Midbrain (tissue), 1 donor: ENCODE data around the gene FAM13A.
"Not testable (repeated sequence)": the region's sequence is repeated elsewhere in the genome, so short reads cannot be mapped to it uniquely, and the experiment has no call there.

Source experiments
- DNase-seq: peaks from one replicate; lab custom pipeline; 2025; lab: John Stamatoyannopoulos, UW

Gene FAM13A

DNA sequence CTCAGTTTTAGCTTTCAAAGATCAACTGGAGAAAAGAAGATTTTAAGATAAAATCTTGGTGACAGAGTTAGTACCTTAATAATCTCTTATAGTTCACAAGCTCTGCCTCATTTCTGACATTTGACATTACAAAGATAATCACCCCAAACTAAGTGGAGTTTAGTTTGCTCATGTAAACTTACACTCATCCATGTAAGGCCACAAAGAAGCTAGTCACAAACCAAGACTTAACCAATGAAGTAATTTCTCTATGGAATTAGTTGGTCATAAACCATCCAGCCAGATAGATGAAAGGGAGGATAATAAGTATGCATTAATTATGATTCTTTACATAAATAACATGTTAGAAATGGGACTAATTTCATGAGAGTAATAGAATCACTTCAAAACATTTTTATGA, 159.2 kb downstream of the FAM13A start:
- DNase-seq, result no peak

DNA sequence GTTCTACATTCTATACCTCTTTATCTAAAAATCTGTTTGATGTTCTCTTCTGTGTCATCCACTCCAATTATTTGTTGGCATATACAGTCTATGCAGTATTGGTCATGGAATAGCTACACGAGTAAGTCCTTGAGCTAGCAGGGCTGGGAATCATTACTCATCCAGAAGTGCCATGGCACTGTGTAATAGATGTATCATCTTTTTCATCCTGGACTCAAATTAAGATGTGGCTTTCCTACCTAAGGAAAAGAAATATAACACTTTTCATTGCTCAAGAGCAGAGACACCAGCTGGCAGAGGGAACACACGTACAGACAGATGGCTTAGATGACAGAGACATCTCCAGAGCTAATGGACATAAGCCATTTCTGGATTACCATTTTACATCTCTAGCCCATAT, 159.8 kb downstream of the FAM13A start:
- DNase-seq, result no peak

DNA sequence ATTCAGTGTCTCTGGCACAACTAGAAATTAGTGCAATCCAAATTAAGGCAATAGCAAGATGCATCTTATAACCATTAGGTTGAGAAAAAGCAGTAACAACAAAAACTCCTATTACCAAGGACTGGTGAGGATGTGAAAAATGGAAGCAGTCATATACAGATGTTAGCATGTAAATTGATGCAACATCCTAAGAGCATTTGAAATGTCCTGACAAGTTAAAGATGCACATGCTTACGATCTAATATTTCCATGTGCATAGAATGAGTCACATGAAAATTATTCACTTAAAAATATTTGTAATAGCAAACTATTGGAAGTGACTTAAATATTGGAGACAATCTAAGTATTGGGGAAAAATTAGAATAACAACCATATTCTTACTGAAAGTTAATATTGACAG, 163.0 kb downstream of the FAM13A start:
- DNase-seq, result no peak

DNA sequence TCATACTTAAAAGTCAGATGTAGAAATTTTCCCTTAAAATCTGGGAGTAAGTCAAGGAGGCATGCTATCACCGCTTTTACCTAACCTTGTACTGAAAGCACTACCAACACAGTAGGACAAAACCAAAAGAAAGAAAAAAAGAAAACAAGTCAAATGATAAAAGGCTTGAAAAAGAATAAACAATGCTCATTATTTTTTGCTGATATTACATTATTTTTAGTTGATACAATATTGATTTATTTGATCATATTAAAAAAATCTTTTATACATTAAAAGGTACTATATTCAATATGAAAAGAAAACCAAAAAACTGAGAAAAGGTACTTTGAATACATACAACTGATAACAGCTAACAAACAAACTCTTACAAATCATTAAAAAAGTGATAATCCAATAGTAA, 164.3 kb downstream of the FAM13A start:
- DNase-seq, result no peak

DNA sequence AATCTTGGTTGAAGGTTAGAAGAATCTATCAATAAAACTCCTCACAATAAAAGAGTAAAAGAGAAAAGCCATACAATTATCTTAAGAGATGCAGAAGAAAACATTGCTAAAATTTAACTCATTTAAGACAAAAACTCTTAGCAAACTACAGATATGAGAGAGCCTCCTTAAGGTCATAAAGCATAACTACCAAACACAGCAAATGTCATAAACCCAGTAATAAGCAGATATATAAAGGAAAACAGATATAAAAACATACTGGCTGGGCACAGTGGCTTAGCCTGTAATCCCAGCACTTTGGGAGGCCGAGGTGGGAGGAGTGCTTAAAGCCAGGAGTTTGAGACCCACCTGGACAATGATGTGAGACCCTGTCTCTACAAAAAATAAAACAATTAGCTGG, 165.3 kb downstream of the FAM13A start:
- no peak for DNase-seq

DNA sequence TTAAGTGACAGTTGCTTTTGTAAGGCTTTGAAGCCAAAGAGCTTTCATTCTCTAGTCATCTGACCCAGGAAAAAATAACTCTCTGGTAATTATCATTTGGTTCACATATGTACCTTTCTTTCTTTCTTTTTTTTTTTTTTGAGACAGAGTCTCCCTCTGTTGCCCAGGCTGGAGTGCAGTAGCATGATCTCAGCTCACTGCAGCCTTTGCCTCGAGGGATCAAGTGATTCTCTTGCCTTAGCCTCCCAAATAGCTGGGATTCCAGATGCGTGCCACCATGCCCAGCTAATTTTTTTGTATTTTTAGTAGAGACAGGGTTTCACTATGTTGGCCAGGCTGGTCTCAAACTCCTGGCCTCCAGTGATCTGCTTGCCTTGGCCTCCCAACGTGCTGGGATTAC, 169.6 kb downstream of the FAM13A start:
- not testable (repeated sequence) for DNase-seq

DNA sequence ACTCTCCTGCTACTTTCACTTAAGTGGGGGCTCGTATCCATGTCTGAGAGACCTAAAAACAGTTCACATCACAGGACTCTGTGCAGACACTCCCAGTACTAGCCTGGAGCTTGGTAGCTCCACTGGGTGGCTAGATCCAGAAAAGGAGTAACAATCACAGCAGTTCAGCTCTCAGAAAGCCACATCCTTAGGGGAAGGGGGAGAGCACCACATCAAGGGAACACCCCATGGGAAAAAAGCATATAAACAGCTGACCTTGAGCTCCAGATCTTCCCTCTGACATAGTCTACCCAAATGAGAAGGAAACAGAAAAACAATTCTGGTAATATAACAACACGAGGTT, 175.8 kb downstream of the FAM13A start:
- no peak for DNase-seq

DNA sequence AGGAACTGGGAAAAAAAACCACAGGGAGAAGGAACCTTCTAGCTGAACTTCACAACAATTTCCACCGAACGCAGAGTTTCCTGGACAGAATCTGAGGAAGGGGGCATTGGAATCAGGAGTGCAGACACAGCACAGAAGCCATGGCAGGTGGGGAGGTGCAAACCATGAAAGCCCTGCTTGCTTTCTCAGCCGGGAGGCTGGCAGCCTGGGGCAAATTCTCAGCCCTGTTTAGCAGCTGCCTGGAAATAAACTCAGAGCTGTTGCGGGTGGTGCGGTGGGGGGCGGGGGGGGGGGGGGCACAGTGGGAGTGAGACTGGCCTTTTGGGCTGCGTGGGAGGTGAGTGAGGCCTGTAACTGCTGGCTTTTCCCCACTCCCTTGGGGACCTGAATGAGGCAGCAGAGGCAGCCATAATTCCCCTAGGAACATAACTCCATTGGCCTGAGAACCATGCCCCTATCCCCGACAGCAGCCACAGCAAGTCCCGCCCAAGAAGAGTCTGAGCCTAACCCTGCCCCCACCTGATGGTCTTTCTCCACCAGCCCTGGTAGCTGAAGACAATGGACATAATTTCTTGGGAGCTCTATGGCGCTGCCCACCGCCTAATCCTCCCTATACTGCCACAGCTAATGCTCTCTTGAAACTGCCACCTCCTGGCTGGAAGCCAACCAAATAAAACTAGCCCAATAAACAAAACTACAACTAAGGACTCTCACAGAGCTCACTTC, 176.3 kb downstream of the FAM13A start:
- no peak for DNase-seq

DNA sequence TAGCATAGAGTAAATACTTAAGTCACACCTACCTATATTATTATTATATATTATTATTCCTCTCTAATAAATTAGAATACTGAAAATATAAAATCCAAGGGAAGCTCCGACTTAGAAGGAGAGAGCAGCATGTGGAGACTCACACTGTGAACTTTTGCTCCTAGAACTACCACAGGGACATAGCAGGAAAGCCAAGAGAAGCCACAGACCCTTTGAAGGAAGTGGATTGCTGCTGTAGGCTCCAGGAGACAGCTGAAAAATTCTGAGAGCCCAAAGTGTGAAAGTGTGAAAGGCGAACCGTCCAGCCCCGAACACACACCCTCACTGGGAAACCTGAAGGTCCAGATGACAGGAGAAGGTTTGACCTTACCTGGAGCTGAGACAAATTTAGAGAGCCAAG, 177.0 kb downstream of the FAM13A start:
- no peak for DNase-seq

DNA sequence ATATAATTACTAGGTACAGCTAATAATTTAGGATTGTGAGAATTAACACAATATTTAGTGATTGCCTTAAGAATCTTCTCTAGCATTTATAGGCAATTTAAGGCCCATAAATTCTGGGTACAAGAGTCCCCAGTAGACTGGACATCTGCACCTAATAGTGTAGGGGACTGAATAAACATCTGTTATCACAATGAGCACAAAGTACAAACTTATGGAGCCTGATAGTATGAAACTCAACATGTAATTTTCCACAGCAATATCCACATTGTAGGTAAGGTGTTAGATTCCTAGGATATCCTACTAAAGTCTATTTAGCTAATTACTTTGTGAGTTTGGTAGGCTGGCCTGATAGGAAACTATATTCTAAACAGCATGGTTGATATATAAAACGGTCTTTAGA, 178.3 kb downstream of the FAM13A start:
- DNase-seq, result no peak

DNA sequence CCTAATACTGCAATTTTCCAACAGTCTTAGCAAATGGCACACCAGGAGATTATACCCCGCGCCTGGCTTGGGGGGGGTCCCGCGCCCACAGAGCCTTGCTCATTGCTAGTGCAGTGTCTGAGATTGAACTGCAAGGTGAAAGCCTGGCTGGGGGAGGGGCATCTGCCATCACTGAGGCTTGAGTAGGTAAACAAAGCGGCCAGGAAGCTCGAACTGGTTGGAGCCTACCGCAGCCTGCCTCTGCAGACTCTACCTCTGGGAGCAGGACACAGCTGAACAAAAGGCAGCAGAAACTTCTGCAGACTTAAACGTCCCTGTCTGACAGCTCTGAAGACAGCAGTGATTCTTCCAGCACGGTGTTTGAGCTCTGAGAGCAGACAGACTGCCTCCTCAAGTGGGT, 186.6 kb downstream of the FAM13A start:
- no peak for DNase-seq

DNA sequence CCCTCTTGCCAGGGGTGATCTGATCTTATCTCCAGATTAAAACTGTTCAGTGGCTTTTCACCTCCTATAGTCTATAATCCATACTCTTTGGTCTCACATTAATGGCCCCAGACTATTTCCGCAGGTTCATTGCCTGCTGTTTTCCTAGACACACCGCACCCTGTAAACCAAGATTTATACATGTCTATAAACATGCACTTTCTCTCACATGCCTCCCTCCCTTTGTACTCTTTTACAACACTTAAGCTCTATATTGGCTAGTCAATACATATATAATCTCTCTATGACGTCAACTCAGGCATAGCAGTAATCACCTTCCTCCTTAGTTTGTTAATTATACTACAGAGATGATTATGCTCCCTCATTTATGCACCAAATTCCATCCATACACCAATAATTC, 188.5 kb downstream of the FAM13A start:
- DNase-seq, result no peak

DNA sequence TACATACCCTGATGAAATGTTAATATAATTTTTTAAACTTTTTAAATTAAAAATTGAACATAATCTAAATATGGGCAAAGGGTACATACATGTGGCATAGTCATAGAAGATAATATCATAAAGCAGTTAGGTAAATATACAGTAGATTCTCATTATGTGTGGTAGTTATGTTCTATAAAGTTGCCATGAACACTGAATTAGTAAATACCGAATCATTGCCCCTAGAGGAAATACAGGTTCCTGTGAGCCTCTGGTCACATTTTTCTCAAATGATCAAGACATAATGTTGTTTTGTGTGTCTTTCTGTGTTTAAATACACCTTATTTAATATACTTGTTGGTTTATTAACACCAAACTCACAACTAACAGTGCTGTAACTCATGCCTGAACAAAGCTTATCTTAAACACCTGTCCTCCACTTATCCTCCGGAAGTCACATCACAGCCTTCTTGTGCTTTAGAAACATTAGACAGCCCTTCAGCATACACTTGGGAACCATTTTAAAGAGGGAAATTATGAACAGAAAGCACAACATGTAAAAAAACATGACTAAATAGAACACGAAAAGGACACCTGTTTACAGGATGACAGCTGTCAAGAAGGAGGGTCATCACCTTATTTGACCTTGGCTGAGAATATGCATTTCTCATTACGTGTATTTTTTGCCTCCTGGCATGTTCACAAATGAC, 190.0 kb downstream of the FAM13A start:
- DNase-seq, result no peak

DNA sequence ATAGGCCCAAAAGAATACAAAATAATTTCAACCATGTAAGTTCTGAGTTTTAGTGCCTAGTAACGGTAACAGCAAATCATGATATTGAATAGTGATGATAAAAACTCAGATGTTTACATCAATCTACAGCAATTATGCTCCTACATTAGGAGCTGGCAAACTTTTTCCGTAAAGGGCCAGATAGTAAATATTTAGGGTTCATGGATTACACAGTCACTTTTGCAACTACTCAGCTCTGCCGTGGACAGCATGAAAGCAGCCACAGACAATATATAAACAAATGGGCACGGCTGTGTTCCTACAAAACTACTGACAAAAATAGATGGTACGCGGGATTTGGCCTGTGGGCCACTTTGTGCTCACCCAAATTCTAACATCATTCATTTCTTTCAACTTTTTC, 191.5 kb downstream of the FAM13A start:
- no peak for DNase-seq

DNA sequence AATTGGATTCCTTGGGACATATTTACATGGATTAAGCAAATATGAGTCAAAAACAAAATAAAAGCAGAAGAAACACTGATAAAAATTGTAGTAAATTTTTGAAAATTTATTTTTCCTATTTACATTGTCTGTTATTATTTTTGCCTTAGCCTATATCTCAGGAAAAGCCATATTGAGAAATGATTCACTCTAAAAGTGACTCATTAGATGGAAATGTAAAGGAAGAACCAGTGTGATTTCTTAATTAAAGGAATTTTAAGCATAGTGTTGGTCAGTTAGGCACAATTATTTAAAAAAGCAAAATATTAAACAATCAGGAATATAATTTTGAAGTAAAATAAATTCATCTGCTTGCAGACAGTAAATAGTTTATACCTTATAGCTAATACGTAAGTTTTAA, 191.9 kb downstream of the FAM13A start:
- no peak for DNase-seq

DNA sequence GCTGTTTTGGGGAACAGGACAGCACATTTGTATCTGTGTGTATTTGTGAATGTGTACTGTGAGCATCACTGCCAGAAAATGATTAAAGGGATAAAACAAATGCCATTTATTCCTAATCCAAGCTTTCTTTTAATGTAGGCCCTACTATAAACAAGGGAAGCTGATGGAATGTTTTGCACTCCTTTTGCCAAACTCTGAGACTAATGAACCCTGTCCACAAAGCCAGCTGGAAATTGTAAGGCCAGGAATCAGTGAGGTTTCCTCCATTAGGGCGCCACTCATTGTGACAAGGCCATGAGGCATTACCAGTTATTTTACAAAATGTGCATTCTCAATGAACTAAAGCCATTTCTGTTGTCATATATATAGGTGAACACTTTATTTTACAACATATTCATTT, 196.4 kb downstream of the FAM13A start:
- DNase-seq, result no peak

DNA sequence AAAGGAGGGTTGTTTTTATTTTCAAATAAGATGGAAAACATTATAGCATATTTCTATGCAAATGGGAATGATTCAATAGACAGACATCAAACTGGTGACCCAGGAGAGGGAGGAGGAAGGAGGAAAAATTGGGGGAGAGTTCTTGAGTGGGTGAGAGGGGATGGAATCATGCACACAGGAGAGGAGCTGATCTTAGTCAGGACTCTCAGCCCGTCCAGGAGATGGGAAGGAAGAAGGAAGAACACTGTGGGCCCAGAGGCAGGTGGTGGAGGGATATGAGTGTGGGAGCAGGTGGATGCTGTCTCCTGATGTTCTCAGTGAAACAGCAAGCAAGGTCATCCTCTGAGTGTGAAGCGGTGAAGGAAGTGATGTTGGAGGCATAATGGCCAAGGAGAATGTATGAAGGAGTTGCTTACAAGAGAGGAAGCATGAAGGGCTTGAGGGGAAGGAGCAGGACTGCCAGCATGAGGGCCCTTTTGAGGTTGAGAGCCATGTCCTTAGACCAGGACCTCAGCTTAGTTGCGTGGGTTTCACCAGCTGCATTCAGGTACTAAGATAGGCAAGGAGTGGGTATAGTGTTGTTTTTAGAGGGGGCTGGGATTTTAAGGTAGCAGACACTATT, 197.7 kb downstream of the FAM13A start:
- no peak for DNase-seq

DNA sequence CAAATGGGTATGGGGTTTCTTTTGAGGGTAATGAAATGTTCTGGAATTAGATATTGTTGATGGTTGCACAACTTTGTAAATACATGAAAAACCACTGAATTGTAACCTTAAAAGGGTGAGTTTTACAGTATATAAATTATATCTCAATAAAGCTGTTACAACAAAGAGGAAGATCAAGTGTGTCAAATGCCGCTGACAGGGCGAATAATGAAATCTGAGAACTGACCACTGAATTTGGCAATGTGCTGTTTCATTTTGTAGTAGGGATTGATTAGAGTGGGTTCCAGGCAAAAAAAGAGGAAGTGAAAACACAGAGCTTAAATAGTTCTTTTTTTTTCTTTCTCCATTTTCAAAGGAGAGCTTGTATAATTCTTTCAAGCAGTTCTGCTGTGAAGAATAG, 198.2 kb downstream of the FAM13A start:
- DNase-seq, result peak; percentile 12

DNA sequence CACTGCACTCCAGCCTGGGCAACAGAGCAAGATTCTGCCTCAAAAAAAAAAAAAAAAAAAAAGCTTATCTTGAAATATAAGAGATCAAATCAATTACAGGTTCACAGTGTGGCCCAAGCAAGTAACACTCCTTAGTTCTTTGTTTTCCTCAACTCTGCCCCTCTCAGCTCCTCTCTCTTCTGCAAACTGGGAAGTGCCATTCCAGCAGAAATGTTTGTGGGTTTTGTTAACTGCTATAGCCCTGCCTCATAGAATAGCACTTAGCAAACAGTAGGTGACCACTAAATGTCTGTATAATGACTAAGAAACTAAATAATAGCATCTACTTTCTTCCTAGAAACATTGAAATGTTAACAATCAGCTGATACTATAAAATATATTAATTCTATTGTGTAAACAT, 199.4 kb downstream of the FAM13A start:
- no peak for DNase-seq

DNA sequence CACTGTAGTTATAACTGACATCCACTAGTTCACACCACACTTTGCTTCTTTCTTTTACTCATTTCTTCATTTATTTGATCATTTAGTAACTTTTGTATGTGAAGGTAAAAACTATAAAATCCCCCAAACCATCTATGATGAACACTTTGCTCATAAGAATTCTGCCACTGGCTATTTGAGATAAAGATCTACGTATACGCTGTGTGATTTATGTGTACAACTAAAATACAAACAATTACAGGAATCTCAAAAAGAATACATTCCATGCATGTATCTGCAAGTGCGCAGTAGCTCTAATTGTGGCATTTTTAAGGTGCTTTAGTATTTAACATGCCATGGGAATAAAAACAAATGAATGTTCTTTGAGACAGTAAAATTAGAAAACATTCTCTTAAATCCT, 202.5 kb downstream of the FAM13A start:
- no peak for DNase-seq

DNA sequence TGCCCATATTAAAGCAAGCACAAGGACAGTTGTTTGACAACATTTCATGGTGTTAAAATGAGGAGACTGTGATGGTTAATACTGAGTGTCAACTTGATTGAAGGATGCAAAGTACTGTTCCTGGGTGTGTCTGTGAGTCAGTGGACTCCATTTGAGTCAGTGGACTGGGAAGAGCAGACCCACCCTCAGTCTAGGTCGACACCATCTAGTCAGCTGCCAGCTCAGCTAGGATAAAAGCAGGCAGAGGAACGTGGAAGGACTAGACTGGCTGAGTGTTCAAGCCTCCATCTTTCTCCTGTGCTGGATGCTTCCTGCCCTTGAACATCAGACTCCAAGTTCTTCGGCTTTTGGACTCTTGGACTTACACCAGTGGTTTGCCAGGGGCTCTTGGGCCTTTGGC, 203.4 kb downstream of the FAM13A start:
- not testable (repeated sequence) for DNase-seq

DNA sequence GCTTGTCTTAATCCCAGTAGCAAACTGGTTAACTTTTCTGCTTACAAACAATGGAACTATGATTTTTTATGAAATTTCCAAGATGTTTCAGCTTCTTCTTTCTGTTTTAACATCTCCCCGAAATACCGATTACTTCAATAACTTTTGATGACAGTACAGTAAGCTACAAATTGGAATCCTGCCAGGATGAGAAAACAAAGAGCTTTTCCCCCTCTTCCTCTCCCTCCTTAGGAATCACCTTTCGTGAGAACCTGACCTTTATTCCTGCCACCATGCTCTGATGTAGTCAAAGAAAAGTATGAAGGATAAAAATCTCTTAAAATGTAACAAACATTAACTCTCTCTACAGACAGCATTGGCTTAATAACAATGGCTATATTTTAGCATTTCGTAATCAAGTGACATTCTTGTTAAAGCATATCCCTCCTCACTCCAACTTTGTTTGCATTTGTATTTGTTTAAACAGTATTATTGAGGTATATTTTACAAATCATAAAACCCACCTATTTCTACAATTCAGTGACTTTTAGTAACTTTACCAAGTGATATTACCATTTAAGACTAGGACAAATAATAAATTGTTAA, 210.7 kb downstream of the FAM13A start:
- DNase-seq, result no peak

DNA sequence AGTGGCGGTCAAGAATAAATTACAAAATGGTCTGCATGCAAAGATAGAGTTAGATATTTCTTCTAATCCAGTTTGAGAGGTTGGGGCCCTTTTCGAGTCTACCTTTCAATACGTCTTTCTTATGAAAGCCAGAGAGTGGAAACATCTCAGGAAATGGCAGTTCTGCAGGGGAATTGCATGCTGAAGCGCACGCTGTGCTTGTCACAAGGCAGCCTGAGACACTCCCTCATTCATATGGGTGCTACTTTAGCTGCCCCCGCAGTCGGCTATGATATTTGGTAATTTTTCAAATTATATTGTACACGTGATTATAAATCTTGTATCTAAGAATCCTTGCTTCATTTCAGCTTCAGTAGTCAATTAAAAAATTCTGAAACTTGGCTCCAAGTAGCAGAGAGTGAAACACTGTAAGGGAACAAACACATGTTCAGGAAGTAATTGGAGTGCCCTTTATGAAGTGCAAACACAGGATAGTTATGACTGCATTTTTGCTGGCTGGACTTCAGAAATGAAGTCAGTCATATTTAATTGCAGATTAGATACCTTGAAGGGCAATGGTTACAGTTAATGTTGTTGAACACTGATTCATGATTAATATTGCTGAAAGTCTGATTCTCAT, 213.8 kb downstream of the FAM13A start:
- DNase-seq, result no peak
